Keratinocyte (primary cell): ENCODE results near the gene CENPP. TPM values are rescaled to one million over a fixed set of nuclear protein-coding genes. Genes with fewer than 3 reads are reported as not detected.

Source experiments
- DNase-seq: peaks from one replicate; pipeline ENCODE4 v3.0.0-alpha.2; 2011; ENCODE audit warnings: low read depth, missing footprints, low spot score
- FAIRE-seq: peaks from 2 replicates; lab custom pipeline; 2011; peaks lifted over from hg19 to GRCh38; lab: Jason Lieb, UNC
- H2AFZ ChIP-seq: 2 replicates; pipeline ENCODE4 v1.6.0; 2012; ENCODE audit warnings: low read length, control low read depth, inconsistent platforms; ENCODE audit not compliant: control insufficient read depth
- H3K27ac ChIP-seq: 2 replicates; pipeline ENCODE4 v1.5.1; 2011; ENCODE audit warnings: low read length; ENCODE audit not compliant: control insufficient read depth, insufficient read depth
- H3K27me3 ChIP-seq: 3 replicates; pipeline ENCODE4 v1.6.0; 2011; ENCODE audit warnings: low read length; ENCODE audit not compliant: control insufficient read depth, insufficient read depth; ENCODE audit errors: extremely low read depth
- H3K36me3 ChIP-seq, 2 experiments: 2 replicates in 1 of 2; 3 replicates in 1 of 2; pipeline ENCODE4 v1.5.1; 2011; ENCODE audit warnings: low read length in 2 of 2, mild to moderate bottlenecking in 1 of 2; ENCODE audit not compliant: control insufficient read depth in 2 of 2, insufficient read depth in 2 of 2; ENCODE audit errors: extremely low read depth in 1 of 2
- H3K4me1 ChIP-seq: 3 replicates; pipeline ENCODE4 v1.5.1; 2011; ENCODE audit warnings: low read length; ENCODE audit not compliant: control insufficient read depth, insufficient read depth; ENCODE audit errors: extremely low read depth
- H3K4me2 ChIP-seq: 3 replicates; pipeline ENCODE4 v1.6.0; 2011; ENCODE audit warnings: low read depth, low read length; ENCODE audit not compliant: control insufficient read depth, insufficient read depth; ENCODE audit errors: extremely low read depth
- H3K4me3 ChIP-seq, 3 experiments: fragments of 200-600 bp in 1 of 3; sonication (generic) in 1 of 3; 2 replicates in 2 of 3; 3 replicates in 1 of 3; pipeline ENCODE4 v1.5.1; 2011 to 2016; ENCODE audit warnings: low read length in 3 of 3, mild to moderate bottlenecking in 3 of 3, control low read depth in 2 of 3, inconsistent platforms in 1 of 3, low read depth in 1 of 3, mixed read lengths in 1 of 3, mixed run types in 1 of 3, moderate library complexity in 1 of 3; ENCODE audit not compliant: control insufficient read depth in 2 of 3, insufficient read depth in 2 of 3; ENCODE audit errors: extremely low read depth in 1 of 3
- H3K79me2 ChIP-seq: 2 replicates; pipeline ENCODE4 v1.6.0; 2012; ENCODE audit warnings: low read length; ENCODE audit not compliant: control insufficient read depth, insufficient read depth
- H3K9ac ChIP-seq: 3 replicates; pipeline ENCODE4 v1.6.0; 2011; ENCODE audit warnings: low read length; ENCODE audit not compliant: control insufficient read depth, insufficient read depth; ENCODE audit errors: extremely low read depth
- H3K9me1 ChIP-seq: 3 replicates; pipeline ENCODE4 v1.6.0; 2011; ENCODE audit warnings: low read length; ENCODE audit not compliant: control insufficient read depth, insufficient read depth; ENCODE audit errors: extremely low read depth
- H3K9me3 ChIP-seq: 2 replicates; pipeline ENCODE4 v1.5.1; 2012; ENCODE audit warnings: low read depth, low read length; ENCODE audit not compliant: control insufficient read depth
- H4K20me1 ChIP-seq: 3 replicates; pipeline ENCODE4 v1.6.0; 2011; ENCODE audit warnings: low read length; ENCODE audit not compliant: control insufficient read depth, insufficient read depth; ENCODE audit errors: extremely low read depth
- EZH2 ChIP-seq: IDR thresholded peaks from one replicate; pipeline ENCODE4 v1.6.1; 2012; ENCODE audit warnings: inconsistent platforms, mild to moderate bottlenecking, low read length, moderate library complexity
- dilution Hi-C: fragments of 300-500 bp; cut with MboI; formaldehyde crosslinking; loops from one replicate; pipeline ENCODE4 v1.7.0; 2020; ENCODE audit warnings: low sequenced_read_pairs; ENCODE audit not compliant: extremely low pct_ligation_motif_present
- polyA plus RNA-seq, 5 experiments: library from polyadenylated mRNA; depleted of rRNA in 3 of 5; stranded (reverse) in 3 of 5; stranded (forward) in 1 of 5; unstranded in 1 of 5; fragments of >200 nt; gene quantifications; 1 replicate in 1 of 5; 2 replicates in 3 of 5; 3 replicates in 1 of 5; pipeline versions ENCODE4 v1.2.1 to v1.2.3, GENCODE V29; 2011 to 2012; ENCODE audit warnings: missing spikeins in 2 of 5, low read depth in 1 of 5, low replicate concordance in 1 of 5
- TF ChIP-seq, protein P1 (sequence below), 3 experiments: IDR thresholded peaks in 1 of 3; conservative IDR thresholded peaks in 1 of 3; optimal IDR thresholded peaks in 1 of 3; 2 replicates in 2 of 3; 3 replicates in 1 of 3; pipeline versions ENCODE3 to v1.5.1; 2011; ENCODE audit warnings: low read length in 3 of 3, mild to moderate bottlenecking in 3 of 3, moderate library complexity in 2 of 3, control low read depth in 1 of 3, inconsistent platforms in 1 of 3; ENCODE audit not compliant: insufficient read depth in 2 of 3; ENCODE audit errors: extremely low read depth in 1 of 3

The CENPP gene
- polyA plus RNA-seq, 1 donor (not counting 4 experiments of a cell fraction or from before 2014, with no cell fraction given), result 6.7 TPM

DNA sequence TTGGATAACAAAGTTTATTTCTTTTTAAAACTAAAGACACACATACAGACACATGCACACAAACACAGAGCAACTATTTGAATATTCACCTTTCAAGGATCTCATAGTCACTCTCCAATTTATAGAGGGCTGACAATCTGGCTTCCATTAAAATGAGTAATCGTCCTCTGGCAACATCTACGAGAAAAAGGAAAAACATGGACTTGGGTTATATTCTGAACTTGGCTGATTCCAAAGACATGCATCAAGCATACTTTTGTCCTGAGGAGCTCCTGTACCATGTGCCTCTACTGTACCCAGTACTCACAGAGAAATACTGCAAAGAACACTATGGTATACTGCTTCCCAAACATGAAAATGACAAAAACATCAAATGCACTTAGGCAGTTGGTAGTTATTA is 47.6 kb upstream of the CENPP start:
- H3K9me3 ChIP-seq, result no peaks in the 10 kb centered on the region
- no peak overlapping the region for H2AFZ ChIP-seq
- no peak overlapping the region for H3K9ac ChIP-seq
- FAIRE-seq, result no peak
- H3K27me3 ChIP-seq, result no peaks in the 10 kb centered on the region
- no peak overlapping the region for H3K4me2 ChIP-seq
- H4K20me1 ChIP-seq, result peaks cover 8% of the 10 kb centered on the region
- H3K79me2 ChIP-seq, result peaks cover 7% of the 10 kb centered on the region
- no peak for DNase-seq
- H3K36me3 ChIP-seq, result peaks cover 35 to 48% of the 10 kb centered on the region in 2 experiments
- H3K9me1 ChIP-seq, result no peaks in the 10 kb centered on the region
- no peaks in the 10 kb centered on the region for H3K4me1 ChIP-seq
- no peak overlapping the region for H3K4me3 ChIP-seq
- dilution Hi-C loops, result no loop called here
- TF ChIP-seq, protein P1, sequence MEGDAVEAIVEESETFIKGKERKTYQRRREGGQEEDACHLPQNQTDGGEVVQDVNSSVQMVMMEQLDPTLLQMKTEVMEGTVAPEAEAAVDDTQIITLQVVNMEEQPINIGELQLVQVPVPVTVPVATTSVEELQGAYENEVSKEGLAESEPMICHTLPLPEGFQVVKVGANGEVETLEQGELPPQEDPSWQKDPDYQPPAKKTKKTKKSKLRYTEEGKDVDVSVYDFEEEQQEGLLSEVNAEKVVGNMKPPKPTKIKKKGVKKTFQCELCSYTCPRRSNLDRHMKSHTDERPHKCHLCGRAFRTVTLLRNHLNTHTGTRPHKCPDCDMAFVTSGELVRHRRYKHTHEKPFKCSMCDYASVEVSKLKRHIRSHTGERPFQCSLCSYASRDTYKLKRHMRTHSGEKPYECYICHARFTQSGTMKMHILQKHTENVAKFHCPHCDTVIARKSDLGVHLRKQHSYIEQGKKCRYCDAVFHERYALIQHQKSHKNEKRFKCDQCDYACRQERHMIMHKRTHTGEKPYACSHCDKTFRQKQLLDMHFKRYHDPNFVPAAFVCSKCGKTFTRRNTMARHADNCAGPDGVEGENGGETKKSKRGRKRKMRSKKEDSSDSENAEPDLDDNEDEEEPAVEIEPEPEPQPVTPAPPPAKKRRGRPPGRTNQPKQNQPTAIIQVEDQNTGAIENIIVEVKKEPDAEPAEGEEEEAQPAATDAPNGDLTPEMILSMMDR (optimal IDR thresholded peaks at IDR 0.05 in 1 of 3, IDR thresholded peaks at IDR 0.05 in 1 of 3, conservative IDR thresholded peaks at IDR 0.05 in 1 of 3; ENCODE audit: extremely low read depth in 1 of 3, insufficient read depth in 2 of 3, low read length in 3 of 3), result no peak
- no peak for TF ChIP-seq EZH2
- no peak overlapping the region for H3K27ac ChIP-seq

DNA sequence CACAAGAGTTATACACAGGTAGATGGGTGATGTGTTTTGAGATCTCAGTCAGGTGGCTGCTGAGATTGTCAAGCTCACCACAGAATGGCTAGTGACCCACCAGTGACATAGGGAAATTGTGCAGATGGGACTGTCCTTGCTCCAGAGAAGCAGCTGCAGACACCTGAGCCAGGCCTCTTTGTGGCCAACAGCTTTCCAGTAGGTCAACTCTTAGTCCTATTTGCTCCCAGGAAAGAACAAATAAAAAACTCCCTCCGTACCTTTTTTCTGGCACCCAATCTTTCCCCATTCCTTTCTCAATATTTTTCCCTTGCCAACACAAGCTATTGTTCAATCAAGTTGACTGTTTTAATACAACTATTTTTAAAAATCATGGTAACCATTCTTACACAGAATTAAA is 46.5 kb upstream of the CENPP start:
- Histone ChIP-seq H3K9me3 (no peaks in the 10 kb centered on the region), H3K4me2 (no peak overlapping the region), H3K9ac (no peak overlapping the region), H2AFZ (no peak overlapping the region), H3K27me3 (no peaks in the 10 kb centered on the region), H3K4me1 (no peaks in the 10 kb centered on the region), H3K79me2 (peaks cover 16% of the 10 kb centered on the region), H3K4me3 (no peak overlapping the region), H3K9me1 (no peaks in the 10 kb centered on the region), H4K20me1 (peaks cover 8% of the 10 kb centered on the region), H3K27ac (no peak overlapping the region), H3K36me3 (peaks cover 29 to 43% of the 10 kb centered on the region in 2 experiments)
- dilution Hi-C loops, result no loop called here
- DNase-seq (no peak), FAIRE-seq (no peak)
- TF ChIP-seq, protein P1 (optimal IDR thresholded peaks at IDR 0.05 in 1 of 3, IDR thresholded peaks at IDR 0.05 in 1 of 3, conservative IDR thresholded peaks at IDR 0.05 in 1 of 3; ENCODE audit: extremely low read depth in 1 of 3, insufficient read depth in 2 of 3, low read length in 3 of 3), result no peak
- no peak for TF ChIP-seq EZH2
